K562 (cell line): ENCODE measurements around the gene SYNPO2. TPM values are rescaled to one million over a fixed set of nuclear protein-coding genes. Genes with fewer than 3 reads are reported as not detected.

Source experiments
- ATAC-seq: fragments of 200-7000 bp; cut with Tn5 transposase; 3 replicates; pipeline ENCODE4 v1.9.1; 2020; ENCODE audit warnings: moderate library complexity
- BruUV-seq: library from RNA; stranded (reverse); fragments of 400-500 nt; replicated peaks from 2 replicates; lab custom pipeline; 2021; lab: Mats Ljungman, UMichigan
- CTCF ChIA-PET: fragments of 300-600 bp; formaldehyde crosslinking; extraction: SDS; loops from one replicate; lab custom pipeline; 2021; ENCODE audit warnings: low intra/inter-chr PET ratio; lab: Yijun Ruan, JAX
- POLR2A ChIA-PET: fragments of 300-600, 350-650 bp; sonication (Branson Sonifier 250); formaldehyde crosslinking; extraction: SDS; loops from one replicate; lab custom pipeline; 2021; ENCODE audit warnings: antibody characterized with exemption, inconsistent platforms; lab: Yijun Ruan, JAX
- DNase-seq, 4 experiments: peaks; one replicate each; pipeline versions ENCODE4 v3.0.0 to v3.0.0-alpha.2; 2011 to 2018; ENCODE audit warnings: low spot score in 3 of 4, mixed read lengths in 3 of 4; ENCODE audit errors: extremely low read depth in 1 of 4
- FAIRE-seq: peaks from 2 replicates; lab custom pipeline; 2011; peaks lifted over from hg19 to GRCh38; lab: Jason Lieb, UNC
- H2AFZ ChIP-seq: 2 replicates; pipeline ENCODE4 v1.6.0; 2011; ENCODE audit warnings: low read depth, low read length, control low read depth, inconsistent platforms
- H3K27ac ChIP-seq: fragments of 200-600 bp; 3 replicates; pipeline ENCODE4 v1.8.0; 2011; ENCODE audit warnings: low read depth, mild to moderate bottlenecking, control low read depth, inconsistent platforms, low read length, moderate library complexity, mixed read lengths; ENCODE audit errors: extremely low read depth
- H3K27me3 ChIP-seq, 2 experiments: fragments of 300-600 bp in 1 of 2; 2 replicates in 1 of 2; 3 replicates in 1 of 2; pipeline versions ENCODE4 v1.6.0 to v1.8.0; 2011; ENCODE audit warnings: inconsistent platforms in 2 of 2, low read length in 2 of 2, mild to moderate bottlenecking in 1 of 2, mixed read lengths in 1 of 2, moderate library complexity in 1 of 2; ENCODE audit not compliant: control insufficient read depth in 2 of 2, insufficient read depth in 2 of 2
- H3K36me3 ChIP-seq: fragments of 300-600 bp; 3 replicates; pipeline ENCODE4 v1.8.0; 2011; ENCODE audit warnings: mild to moderate bottlenecking, low read length, inconsistent platforms; ENCODE audit not compliant: control insufficient read depth, insufficient read depth
- H3K4me1 ChIP-seq, 2 experiments: fragments of 200-600 bp in 1 of 2; replicated peaks in 1 of 2; 2 replicates in 1 of 2; 3 replicates in 1 of 2; pipeline versions ENCODE4 v1.5.1 to v1.8.0; 2011; ENCODE audit warnings: inconsistent platforms in 2 of 2, low read length in 2 of 2, mild to moderate bottlenecking in 1 of 2, mixed read lengths in 1 of 2, moderate library complexity in 1 of 2; ENCODE audit not compliant: control insufficient read depth in 2 of 2, insufficient read depth in 2 of 2
- H3K4me2 ChIP-seq: 2 replicates; pipeline ENCODE4 v1.6.1; 2011; ENCODE audit warnings: low read length, control low read depth, inconsistent platforms, mixed read lengths; ENCODE audit not compliant: insufficient read depth
- H3K4me3 ChIP-seq: fragments of 200-600 bp; sonication (generic), shearing (Covaris generic); 2 replicates; pipeline ENCODE4 v1.5.1; 2016; ENCODE audit warnings: control low read depth, inconsistent platforms
- H3K79me2 ChIP-seq: fragments of 200-600 bp; 3 replicates; pipeline ENCODE4 v1.8.0; 2011; ENCODE audit warnings: low read length, inconsistent platforms; ENCODE audit not compliant: control insufficient read depth, insufficient read depth
- H3K9ac ChIP-seq, 2 experiments: 2 replicates each; pipeline versions ENCODE4 v1.6.0 to v1.6.1; 2011; ENCODE audit warnings: low read depth in 2 of 2, low read length in 2 of 2, control low read depth in 1 of 2, inconsistent platforms in 1 of 2, mild to moderate bottlenecking in 1 of 2, mixed read lengths in 1 of 2; ENCODE audit not compliant: insufficient read depth in 1 of 2
- H3K9me1 ChIP-seq: one replicate; pipeline ENCODE4 v1.6.0; 2011; ENCODE audit warnings: inconsistent platforms, mild to moderate bottlenecking, low read length, moderate library complexity; ENCODE audit not compliant: control insufficient read depth, insufficient read depth
- H3K9me3 ChIP-seq: replicated peaks from 2 replicates; pipeline ENCODE4 v1.5.1; 2011; ENCODE audit warnings: low read depth, low read length, inconsistent platforms; ENCODE audit not compliant: control insufficient read depth, insufficient read depth
- H4K20me1 ChIP-seq: replicated peaks from 2 replicates; pipeline ENCODE4 v1.6.1; 2011; ENCODE audit warnings: low read length, inconsistent platforms, mixed read lengths; ENCODE audit not compliant: control insufficient read depth, insufficient read depth
- DEAF1 ChIP-seq: fragments of 450-650 bp; formaldehyde crosslinking; IDR thresholded peaks from 2 replicates; pipeline ENCODE4 v1.4.0; 2020; ENCODE audit warnings: mild to moderate bottlenecking, moderate library complexity
- KLF16 ChIP-seq: IDR thresholded peaks from 2 replicates; pipeline ENCODE4 v1.6.1; 2016; ENCODE audit warnings: antibody characterized with exemption
- OTX1 ChIP-seq: fragments of 450-650 bp; formaldehyde crosslinking; IDR thresholded peaks from 2 replicates; pipeline ENCODE4 v1.4.0; 2022; ENCODE audit warnings: mild to moderate bottlenecking
- RAD21 ChIP-seq, 2 experiments: fragments of 250-450 bp in 1 of 2; fragments of 450-650 bp in 1 of 2; sonication (Bioruptor Pico) in 1 of 2; formaldehyde crosslinking in 1 of 2; IDR thresholded peaks in 1 of 2; conservative IDR thresholded peaks in 1 of 2; 2 replicates each; pipeline versions ENCODE4 v1.4.0 to v1.8.0; 2020 to 2022; ENCODE audit warnings: mild to moderate bottlenecking in 2 of 2, moderate library complexity in 1 of 2
- REST ChIP-seq, 2 experiments: fragments of 450-650 bp; formaldehyde crosslinking in 1 of 2; IDR thresholded peaks; 2 replicates each; pipeline versions ENCODE4 v1.4.0 to v1.6.1; 2014 to 2020; ENCODE audit warnings: mild to moderate bottlenecking in 2 of 2, borderline replicate concordance in 1 of 2, low read depth in 1 of 2
- SMC3 ChIP-seq: conservative IDR thresholded peaks from 2 replicates; pipeline ENCODE4 v1.6.1; 2011; ENCODE audit warnings: low read depth, low read length, improper control_type of control experiment; ENCODE audit not compliant: insufficient read depth
- STAT5A ChIP-seq: IDR thresholded peaks from 2 replicates; pipeline ENCODE4 v1.6.1; 2012; ENCODE audit warnings: low read length, inconsistent platforms, borderline replicate concordance
- YY1 ChIP-seq, 3 experiments: IDR thresholded peaks; 2 replicates each; pipeline ENCODE4 v1.6.1; 2011; ENCODE audit warnings: low read length in 2 of 3, mild to moderate bottlenecking in 2 of 3, moderate library complexity in 2 of 3, borderline replicate concordance in 1 of 3, control low read depth in 1 of 3, low read depth in 1 of 3; ENCODE audit not compliant: insufficient read depth in 3 of 3, insufficient replicate concordance in 2 of 3, control insufficient read depth in 1 of 3, insufficient read length in 1 of 3; ENCODE audit errors: extremely low read depth in 1 of 3
- WGBS: fragments of 100-300 bp; shearing (Covaris generic); methylation state at CpG from one replicate; pipeline ENCODE4 v1.1.6; 2016; ENCODE audit warnings: low coverage, mixed read lengths; ENCODE audit not compliant: insufficient coverage; ENCODE audit errors: missing lambda C conversion rate; 5-methylcytosine and 5-hydroxymethylcytosine counted together
- in situ Hi-C: fragments of 300-500 bp; cut with MboI; formaldehyde crosslinking; loops from 4 replicates; pipeline ENCODE4 v1.15.0; 2018; ENCODE audit warnings: inconsistent platforms, mixed read lengths
- intact Hi-C: fragments of 100-400 bp; cut with micrococcal nuclease; formaldehyde crosslinking; loops from 2 replicates; pipeline ENCODE4 v1.14.2; 2022
- polyA plus RNA-seq, 8 experiments: library from polyadenylated mRNA; depleted of rRNA in 4 of 8; stranded (reverse) in 5 of 8; unstranded in 3 of 8; fragments of >200 nt; fragmentation: Nextera tagmentation in 2 of 8; fragmentation: Illumina TruSeq in 1 of 8; extraction: Ambion mirVana in 2 of 8; extraction: Trizol in 1 of 8; gene quantifications; 2 replicates each; pipeline versions ENCODE4 v1.2.1 to v1.2.3, GENCODE V29; 2011 to 2014; ENCODE audit warnings: inconsistent platforms in 1 of 8, missing spikeins in 1 of 8
- total RNA-seq, 7 experiments: library from RNA; depleted of rRNA in 6 of 7; stranded (reverse); fragments of >200 nt in 6 of 7; fragmentation: Illumina TruSeq in 2 of 7; extraction: Trizol in 2 of 7; gene quantifications; 2 replicates each; pipeline versions ENCODE4 v1.2.1 to v1.2.3, GENCODE V29; 2011 to 2021; ENCODE audit warnings: low replicate concordance in 1 of 7

Gene SYNPO2
- total and polyA plus RNA-seq, 9 of the 15 experiments (the other 6 are each of a cell fraction or from before 2014, with no cell fraction given), result 0.03 to 0.18 TPM; not detected in 7

GRCh38 chr4:119041951-119042560 lies 153.4 kb downstream of the SYNPO2 start:
- peak; percentile 97 for ATAC-seq
- in situ Hi-C loops (loop anchor here (10.0 kb wide), 1 partner anchor 253 kb away; no protein-coding TSS in a partner anchor), intact Hi-C loops (loop anchor here (1.0 to 5.0 kb wide), 3 partner anchors 61 to 244 kb away; partner anchors contain the start of gene USP53)
- H3K27ac ChIP-seq, result no peak overlapping the region
- no peaks in the 10 kb centered on the region for H3K4me1 ChIP-seq
- no peak overlapping the region; the same call in 1 of the 2 replicates for H2AFZ ChIP-seq
- H3K79me2 ChIP-seq, result no peaks in the 10 kb centered on the region
- peak; percentile 84 for FAIRE-seq
- no TSS peak for BruUV-seq
- peak; percentile 33 to 71 (median 50) for DNase-seq
- no peaks in the 10 kb centered on the region for H3K9me3 ChIP-seq
- ChIA-PET POLR2A (no interaction called here), CTCF (interaction anchor here (2.3 kb wide), 1 partner anchor 244 kb away, joined by 34 read pairs; no protein-coding TSS in a partner anchor)
- no peaks in the 10 kb centered on the region for H3K27me3 ChIP-seq
- no peak overlapping the region for H3K9ac ChIP-seq
- H3K4me3 ChIP-seq, result no peak overlapping the region
- no peak overlapping the region for H3K4me2 ChIP-seq
- under 1% methylated on average over 6 of the region's 6 CpGs for whole genome bisulfite sequencing
- H4K20me1 ChIP-seq, result no peaks in the 10 kb centered on the region
- H3K9me1 ChIP-seq, result no peaks in the 10 kb centered on the region
- H3K36me3 ChIP-seq, result no peaks in the 10 kb centered on the region
- TF ChIP-seq KLF16 (no peak), STAT5A (no peak), RAD21 (CRISPR knock-in tag; conservative IDR thresholded peaks at IDR 0.05 in 1 of 2, IDR thresholded peaks at IDR 0.05 in 1 of 2) (peak; percentile 77 to 84), DEAF1 (CRISPR knock-in tag) (peak; percentile 67; the same call in 1 of the 2 replicates), OTX1 (CRISPR knock-in tag) (no peak), REST (IDR thresholded peaks at IDR 0.05; ENCODE audit: borderline replicate concordance) (peak; percentile 54; the same call in 1 of the 2 replicates), REST (CRISPR knock-in tag; IDR thresholded peaks at IDR 0.05; ENCODE audit: low read depth) (no peak), YY1 (IDR thresholded peaks at IDR 0.05; ENCODE audit: borderline replicate concordance in 1 of 3, control insufficient read depth in 1 of 3, extremely low read depth in 1 of 3, insufficient read depth in 3 of 3, insufficient read length in 1 of 3, insufficient replicate concordance in 2 of 3, low read depth in 1 of 3, low read length in 2 of 3) (peak in 2 of 3 experiments; percentile 45 to 64), SMC3 (peak; percentile 47; the same call in 1 of the 2 replicates)
